ENCODE data around the gene APOA1.
A peak's percentile ranks its signal among the peaks of the same experiment; 100 is the strongest.

The APOA1 gene

DNA sequence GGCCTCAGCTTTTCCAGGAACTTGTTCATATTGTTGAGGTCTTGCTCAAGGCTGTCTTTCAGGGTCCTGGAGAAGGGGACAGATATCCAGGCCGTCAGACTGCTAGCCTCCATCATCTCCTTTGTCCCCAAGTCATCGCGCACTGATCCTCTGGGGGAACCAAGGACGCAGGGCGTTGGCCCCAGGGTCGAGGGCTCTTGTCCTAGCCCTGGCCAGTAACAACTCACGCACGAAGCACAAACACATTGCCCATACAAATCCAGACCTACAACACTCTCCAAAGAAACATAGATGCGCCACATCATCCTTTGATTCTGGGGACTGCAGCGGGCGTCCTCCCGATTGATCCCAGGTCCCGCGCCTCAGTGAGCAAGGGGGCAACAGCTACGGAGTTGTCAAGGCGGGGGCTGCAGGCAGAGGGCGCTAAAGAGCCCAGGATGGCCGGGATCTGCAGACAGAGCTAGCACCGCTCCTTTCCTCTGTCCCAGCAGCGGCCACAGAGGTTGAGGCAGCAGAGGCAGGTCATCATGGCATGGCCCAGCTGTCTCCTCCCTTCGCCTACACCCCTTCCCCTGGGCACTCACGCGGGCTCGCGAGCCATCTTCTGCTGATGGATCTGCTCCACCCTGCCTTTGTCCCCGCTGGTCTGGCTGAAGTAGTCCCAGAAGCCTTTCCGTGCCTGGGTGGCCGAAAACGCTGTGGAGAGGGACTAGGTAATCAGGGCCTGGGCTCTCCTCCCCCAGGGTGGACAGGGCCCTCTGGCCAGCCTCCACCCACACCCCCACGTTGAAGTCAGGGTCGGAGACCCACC, 46.2 kb downstream of the APOA1 start:
- no peak overlapping the region for H3K4me3 ChIP-seq (ENCODE audit: low read depth, low read length)
- DNase-seq (ENCODE audit: low read depth), result peak; percentile 83
- TF ChIP-seq, protein P1, sequence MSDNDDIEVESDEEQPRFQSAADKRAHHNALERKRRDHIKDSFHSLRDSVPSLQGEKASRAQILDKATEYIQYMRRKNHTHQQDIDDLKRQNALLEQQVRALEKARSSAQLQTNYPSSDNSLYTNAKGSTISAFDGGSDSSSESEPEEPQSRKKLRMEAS (IDR thresholded peaks at IDR 0.05; ENCODE audit: low read depth, low read length), result no peak
- TF ChIP-seq, protein P2, sequence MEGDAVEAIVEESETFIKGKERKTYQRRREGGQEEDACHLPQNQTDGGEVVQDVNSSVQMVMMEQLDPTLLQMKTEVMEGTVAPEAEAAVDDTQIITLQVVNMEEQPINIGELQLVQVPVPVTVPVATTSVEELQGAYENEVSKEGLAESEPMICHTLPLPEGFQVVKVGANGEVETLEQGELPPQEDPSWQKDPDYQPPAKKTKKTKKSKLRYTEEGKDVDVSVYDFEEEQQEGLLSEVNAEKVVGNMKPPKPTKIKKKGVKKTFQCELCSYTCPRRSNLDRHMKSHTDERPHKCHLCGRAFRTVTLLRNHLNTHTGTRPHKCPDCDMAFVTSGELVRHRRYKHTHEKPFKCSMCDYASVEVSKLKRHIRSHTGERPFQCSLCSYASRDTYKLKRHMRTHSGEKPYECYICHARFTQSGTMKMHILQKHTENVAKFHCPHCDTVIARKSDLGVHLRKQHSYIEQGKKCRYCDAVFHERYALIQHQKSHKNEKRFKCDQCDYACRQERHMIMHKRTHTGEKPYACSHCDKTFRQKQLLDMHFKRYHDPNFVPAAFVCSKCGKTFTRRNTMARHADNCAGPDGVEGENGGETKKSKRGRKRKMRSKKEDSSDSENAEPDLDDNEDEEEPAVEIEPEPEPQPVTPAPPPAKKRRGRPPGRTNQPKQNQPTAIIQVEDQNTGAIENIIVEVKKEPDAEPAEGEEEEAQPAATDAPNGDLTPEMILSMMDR (IDR thresholded peaks at IDR 0.05; ENCODE audit: low read depth, low read length), result peak; percentile 91

DNA sequence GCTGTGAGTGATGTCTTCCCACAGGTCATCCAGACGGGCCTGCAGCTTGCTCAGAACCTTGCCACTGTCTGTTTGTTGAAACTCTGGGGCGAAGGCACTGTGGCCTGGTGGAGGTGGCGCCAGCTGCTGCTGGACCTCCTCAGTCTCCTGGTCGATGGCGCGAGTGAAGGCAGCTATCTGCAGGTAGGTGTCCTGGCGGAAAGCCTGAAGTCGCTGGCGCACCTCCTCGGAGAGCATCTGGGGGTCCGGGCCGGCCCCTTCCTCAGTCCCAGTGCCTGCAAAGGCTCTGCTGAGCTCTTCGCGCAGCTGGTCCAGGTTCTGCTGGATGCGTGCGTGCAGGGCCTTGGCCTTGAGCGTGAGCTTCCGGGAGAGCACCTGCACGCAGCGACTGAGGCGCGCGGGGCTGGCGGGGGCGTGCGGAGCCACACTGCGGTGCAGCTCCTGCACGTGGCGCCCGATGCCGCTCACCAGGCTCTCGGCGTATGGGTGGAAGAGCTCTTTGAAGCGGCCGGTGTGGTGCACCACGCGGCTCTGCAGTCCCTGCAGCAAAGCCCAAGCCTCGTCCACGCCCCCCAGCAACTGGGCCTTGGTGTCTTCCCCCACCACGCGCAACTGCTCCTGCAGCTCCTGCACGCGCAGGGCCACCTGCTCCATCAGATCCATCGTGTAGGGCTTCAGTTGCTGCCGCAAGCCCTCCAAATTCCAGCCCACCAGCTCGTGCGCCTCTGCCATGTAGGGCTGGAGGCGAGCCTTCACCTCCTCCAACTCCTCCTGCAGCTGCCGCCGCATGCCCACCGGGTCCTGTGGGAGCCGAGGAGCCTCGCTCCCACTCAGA, 47.0 kb downstream of the APOA1 start:
- TF ChIP-seq POLR2A (IDR thresholded peaks at IDR 0.05; ENCODE audit: extremely low read depth, insufficient read length) (no peak), MYC (IDR thresholded peaks at IDR 0.05; ENCODE audit: low read depth, low read length) (no peak)
- TF ChIP-seq, protein P2 (IDR thresholded peaks at IDR 0.05; ENCODE audit: low read depth, low read length), result no peak
- TF ChIP-seq, protein P1 (IDR thresholded peaks at IDR 0.05; ENCODE audit: low read depth, low read length), result no peak
- no peak overlapping the region for H3K4me3 ChIP-seq (ENCODE audit: low read depth, low read length)
- no peak for DNase-seq (ENCODE audit: low read depth)

DNA sequence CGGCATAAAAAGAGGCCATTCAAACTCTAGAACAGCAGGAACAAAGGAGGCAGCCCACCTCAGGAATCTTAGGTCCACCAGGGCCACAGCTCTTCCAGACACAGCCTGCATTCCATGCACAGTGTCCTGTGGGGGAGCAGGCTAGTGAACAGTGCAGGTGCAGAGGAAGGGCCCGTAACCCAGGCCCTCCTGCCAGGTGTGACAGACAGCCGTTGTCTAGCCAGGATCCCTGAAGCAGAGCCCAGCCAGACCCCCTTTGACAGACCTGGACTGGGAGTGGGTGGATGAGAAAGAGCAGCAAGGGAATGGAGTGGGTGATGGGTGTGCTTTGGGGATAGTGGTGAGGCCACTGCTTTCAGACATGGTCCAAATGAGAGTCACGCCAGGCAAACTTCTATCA, 48.4 kb downstream of the APOA1 start:
- H3K4me3 ChIP-seq (ENCODE audit: low read depth, low read length), result no peak overlapping the region
- DNase-seq (ENCODE audit: low read depth), result no peak
- TF ChIP-seq, protein P2 (IDR thresholded peaks at IDR 0.05; ENCODE audit: low read depth, low read length), result no peak
- TF ChIP-seq MYC (IDR thresholded peaks at IDR 0.05; ENCODE audit: low read depth, low read length) (no peak), POLR2A (IDR thresholded peaks at IDR 0.05; ENCODE audit: extremely low read depth, insufficient read length) (no peak)
- TF ChIP-seq, protein P1 (IDR thresholded peaks at IDR 0.05; ENCODE audit: low read depth, low read length), result no peak

DNA sequence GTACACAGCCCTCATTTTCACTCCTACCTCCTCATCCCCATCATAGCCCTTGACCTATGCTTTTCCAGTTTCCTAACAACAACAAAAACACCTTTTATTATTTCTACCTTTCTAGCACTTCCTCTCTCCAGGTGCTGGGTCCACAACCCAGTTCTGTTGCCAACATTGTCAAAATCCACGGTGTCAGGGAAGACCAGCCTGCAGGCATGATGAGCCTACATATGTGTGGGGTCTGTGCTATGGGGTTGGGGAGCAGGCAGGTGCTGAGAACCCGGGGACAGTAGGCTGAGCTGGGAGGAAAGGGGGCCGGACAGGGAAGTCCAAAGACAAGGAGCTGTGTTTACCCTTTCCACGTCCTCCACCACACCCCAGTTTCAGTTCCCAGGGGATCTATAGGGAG, 48.9 kb downstream of the APOA1 start:
- no peak for DNase-seq (ENCODE audit: low read depth)

DNA sequence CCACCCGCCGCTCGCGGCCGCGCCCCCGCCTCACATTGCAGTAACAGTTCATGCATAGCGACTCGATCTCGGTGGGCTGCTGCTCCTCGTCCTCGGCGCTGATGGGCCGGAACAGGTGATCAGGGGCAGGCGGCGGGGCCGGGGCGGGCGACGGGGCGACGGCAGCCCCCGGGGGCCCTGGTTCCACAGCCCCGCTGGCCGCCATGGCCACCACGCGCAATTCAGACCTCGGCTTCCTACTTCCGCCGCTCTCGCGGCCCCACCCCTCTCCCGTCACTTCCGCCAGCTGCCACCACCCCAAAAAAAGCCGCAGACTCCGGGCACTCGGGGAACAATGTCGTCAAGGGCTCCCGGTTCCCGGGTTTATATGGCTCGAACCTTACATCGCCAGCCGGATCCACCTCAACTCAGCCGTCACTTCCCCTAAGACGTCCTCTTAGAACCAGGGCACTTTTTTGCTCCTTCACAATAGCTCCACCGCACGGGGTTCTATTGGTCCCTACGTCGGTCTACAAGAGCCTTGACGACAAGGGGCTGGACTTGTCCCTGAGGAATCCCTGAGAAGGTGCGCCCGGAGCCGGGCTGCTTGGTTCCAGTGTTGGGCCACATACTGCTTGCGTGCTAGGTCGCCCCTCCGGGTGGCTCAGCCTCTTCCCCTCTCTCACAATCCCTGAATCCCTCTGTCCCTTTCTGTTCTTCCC, 49.5 kb downstream of the APOA1 start, which contains the start of gene ZPR1:
Gene ZPR1, minus strand, starts transcription at position 238 of the 701 bp plus-strand sequence. Its CDS starts 33 bp downstream, at position 205.
- peak; percentile 77 for DNase-seq (ENCODE audit: low read depth)
- H3K4me3 ChIP-seq (ENCODE audit: low read depth, low read length), result peak within 1 kb of the TSS; percentile 98
- TF ChIP-seq POLR2A (IDR thresholded peaks at IDR 0.05; ENCODE audit: extremely low read depth, insufficient read length) (peak; percentile 87), MYC (IDR thresholded peaks at IDR 0.05; ENCODE audit: low read depth, low read length) (peak; percentile 80)
- TF ChIP-seq, protein P2 (IDR thresholded peaks at IDR 0.05; ENCODE audit: low read depth, low read length), result no peak
- TF ChIP-seq, protein P1 (IDR thresholded peaks at IDR 0.05; ENCODE audit: low read depth, low read length), result peak; percentile 82

More for the DNA sequence above, 48.9 kb downstream of the APOA1 start:
- TF ChIP-seq, protein P1 (IDR thresholded peaks at IDR 0.05; ENCODE audit: low read depth, low read length), result no peak
- TF ChIP-seq, protein P2 (IDR thresholded peaks at IDR 0.05; ENCODE audit: low read depth, low read length), result no peak
- TF ChIP-seq POLR2A (IDR thresholded peaks at IDR 0.05; ENCODE audit: extremely low read depth, insufficient read length) (no peak), MYC (IDR thresholded peaks at IDR 0.05; ENCODE audit: low read depth, low read length) (no peak)
- peak overlapping the region; percentile 98 for H3K4me3 ChIP-seq (ENCODE audit: low read depth, low read length)
